Activated T-helper 1 cell treated with Interleukin-2 at 50 U/mL for 16 hours (primary cell): ENCODE results near the gene SIGLEC8.
A peak's percentile ranks its signal among the peaks of the same experiment; 100 is the strongest.
"Not testable (repeated sequence)": the region's sequence is repeated elsewhere in the genome, so short reads cannot be mapped to it uniquely, and the experiment has no call there.

Experiments
- DNase-seq: peaks from one replicate; pipeline ENCODE4 v3.0.0-alpha.2; 2020; ENCODE audit warnings: low read depth

Gene SIGLEC8

GRCh38 chr19:51473009-51473707, 14.9 kb upstream of the SIGLEC8 start:
- DNase-seq, result peak; percentile 59

GRCh38 chr19:51472607-51473006, 14.4 kb upstream of the SIGLEC8 start:
- no peak for DNase-seq

GRCh38 chr19:51471527-51471926, 13.3 kb upstream of the SIGLEC8 start:
- no peak for DNase-seq

GRCh38 chr19:51470966-51471365, 12.7 kb upstream of the SIGLEC8 start:
- DNase-seq, result no peak

- no peak for DNase-seq
These were observed 11.4 kb upstream of the SIGLEC8 start for GRCh38 chr19:51469629-51470028.

- no peak for DNase-seq
These were observed 10.9 kb upstream of the SIGLEC8 start for GRCh38 chr19:51469162-51469561.

GRCh38 chr19:51468545-51468920, 10.3 kb upstream of the SIGLEC8 start:
- DNase-seq, result no peak

- DNase-seq, result no peak
These were observed 9.8 kb upstream of the SIGLEC8 start for GRCh38 chr19:51467864-51468544.

- no peak for DNase-seq
These were observed 8.5 kb upstream of the SIGLEC8 start for GRCh38 chr19:51466723-51467122.

GRCh38 chr19:51463976-51464581, 5.8 kb upstream of the SIGLEC8 start:
- not testable (repeated sequence) for DNase-seq

- DNase-seq, result no peak
These were observed 4.4 kb upstream of the SIGLEC8 start for GRCh38 chr19:51462681-51463080.

GRCh38 chr19:51462276-51462675, 4.0 kb upstream of the SIGLEC8 start:
- DNase-seq, result no peak

- DNase-seq, result no peak
These were observed 3.5 kb upstream of the SIGLEC8 start for GRCh38 chr19:51461723-51462161.

GRCh38 chr19:51460164-51460992, 2.1 kb upstream of the SIGLEC8 start:
- no peak for DNase-seq

- no peak for DNase-seq
These were observed 748 bp upstream of the SIGLEC8 start for GRCh38 chr19:51458899-51459505.

GRCh38 chr19:51457351-51458013, 772 bp downstream of the SIGLEC8 start:
- DNase-seq, result no peak

GRCh38 chr19:51456541-51457290, 1.5 kb downstream of the SIGLEC8 start:
- no peak for DNase-seq

GRCh38 chr19:51450730-51451307, 7.4 kb downstream of the SIGLEC8 start:
- no peak for DNase-seq

- no peak for DNase-seq
These were observed 9.7 kb downstream of the SIGLEC8 start for GRCh38 chr19:51448411-51449016.

- no peak for DNase-seq
These were observed 10.2 kb downstream of the SIGLEC8 start for GRCh38 chr19:51448011-51448410.
